Renal cortex interstitium (tissue), 3 donors: ENCODE measurements around the gene PNMA1. TPM values are rescaled to one million over a fixed set of nuclear protein-coding genes. Genes with fewer than 3 reads are reported as not detected.

Experiments used
- polyA plus RNA-seq, 3 donors: library from polyadenylated mRNA; unstranded; fragments of 120-200 nt; gene quantifications; one replicate each; pipeline ENCODE4 v1.2.1, GENCODE V29; 2013; ENCODE audit not compliant: insufficient read length in 3 of 3

Gene PNMA1
- polyA plus RNA-seq, 3 donors = 79.5 to 96.4 (median 90.5) TPM

Other genes with a start within 250 kb of the PNMA1 start
- 10 to 100 TPM in 1 of 3 donors, 1 to 10 TPM in 2; 9.8 to 12.9 (median 9.8) TPM for gene RIOX1, start 223.5 kb downstream of the PNMA1 start, polyA plus RNA-seq
- 10 to 100 TPM in 2 of 3 donors, 1 to 10 TPM in 1; 9.7 to 11.7 (median 10.2) TPM for gene ACOT1, start 177.2 kb downstream of the PNMA1 start, polyA plus RNA-seq
- gene HEATR4, start 155.4 kb downstream of the PNMA1 start, polyA plus RNA-seq = 1 to 10 TPM; 2.0 to 3.4 (median 2.1) TPM
- gene ACOT2, start 145.2 kb downstream of the PNMA1 start, polyA plus RNA-seq = 10 to 100 TPM; 61.8 to 84.3 (median 64.3) TPM
- gene ACOT4, start 122.5 kb downstream of the PNMA1 start, polyA plus RNA-seq = 1 to 10 TPM; 3.3 to 3.5 (median 3.5) TPM
- under 1 TPM in 2 of 3 donors, not detected in 1; 0.30 to 0.39 TPM for gene ACOT6, start 101.9 kb downstream of the PNMA1 start, polyA plus RNA-seq
- gene DNAL1, start 69.4 kb downstream of the PNMA1 start, polyA plus RNA-seq = 10 to 100 TPM; 18.1 to 22.4 (median 20.8) TPM
- gene PTGR2, start 137.4 kb upstream of the PNMA1 start, polyA plus RNA-seq = 10 to 100 TPM; 14.7 to 31.6 (median 16.8) TPM
- gene ZNF410, start 172.5 kb upstream of the PNMA1 start, polyA plus RNA-seq = 10 to 100 TPM; 54.2 to 59.8 (median 58.1) TPM
- 10 to 100 TPM; 11.8 to 15.6 (median 14.3) TPM for gene FAM161B, start 235.7 kb upstream of the PNMA1 start, polyA plus RNA-seq
- 10 to 100 TPM; 29.0 to 37.5 (median 30.9) TPM for gene COQ6, start 235.9 kb upstream of the PNMA1 start, polyA plus RNA-seq